IPS-20b (cell line): ENCODE results near the gene DDX39B.

Experiments
- H3K27ac ChIP-seq: one replicate; pipeline ENCODE4 v1.5.1; 2013; ENCODE audit warnings: low read length
- H3K27me3 ChIP-seq: 2 replicates; pipeline ENCODE4 v1.6.1; 2013; ENCODE audit warnings: mild to moderate bottlenecking, low read length, inconsistent platforms; ENCODE audit not compliant: insufficient read depth
- H3K36me3 ChIP-seq: 2 replicates; pipeline ENCODE4 v1.6.1; 2013; ENCODE audit warnings: low read depth, mild to moderate bottlenecking, inconsistent platforms, low read length, moderate library complexity; ENCODE audit not compliant: insufficient read depth
- H3K4me1 ChIP-seq: 2 replicates; pipeline ENCODE4 v1.6.1; 2013; ENCODE audit warnings: mild to moderate bottlenecking, control low read depth, inconsistent platforms, low read length, moderate library complexity; ENCODE audit not compliant: insufficient read depth
- H3K4me3 ChIP-seq: 2 replicates; pipeline ENCODE4 v1.5.1; 2013; ENCODE audit warnings: mild to moderate bottlenecking, low read length, inconsistent platforms
- H3K9ac ChIP-seq: 2 replicates; pipeline ENCODE4 v1.6.1; 2013; ENCODE audit warnings: low read depth, mild to moderate bottlenecking, inconsistent platforms, low read length, moderate library complexity
- H3K9me3 ChIP-seq: 2 replicates; pipeline ENCODE4 v1.6.1; 2013; ENCODE audit warnings: mild to moderate bottlenecking, low read depth, low read length, inconsistent platforms; ENCODE audit not compliant: insufficient read depth

The DDX39B gene

DNA sequence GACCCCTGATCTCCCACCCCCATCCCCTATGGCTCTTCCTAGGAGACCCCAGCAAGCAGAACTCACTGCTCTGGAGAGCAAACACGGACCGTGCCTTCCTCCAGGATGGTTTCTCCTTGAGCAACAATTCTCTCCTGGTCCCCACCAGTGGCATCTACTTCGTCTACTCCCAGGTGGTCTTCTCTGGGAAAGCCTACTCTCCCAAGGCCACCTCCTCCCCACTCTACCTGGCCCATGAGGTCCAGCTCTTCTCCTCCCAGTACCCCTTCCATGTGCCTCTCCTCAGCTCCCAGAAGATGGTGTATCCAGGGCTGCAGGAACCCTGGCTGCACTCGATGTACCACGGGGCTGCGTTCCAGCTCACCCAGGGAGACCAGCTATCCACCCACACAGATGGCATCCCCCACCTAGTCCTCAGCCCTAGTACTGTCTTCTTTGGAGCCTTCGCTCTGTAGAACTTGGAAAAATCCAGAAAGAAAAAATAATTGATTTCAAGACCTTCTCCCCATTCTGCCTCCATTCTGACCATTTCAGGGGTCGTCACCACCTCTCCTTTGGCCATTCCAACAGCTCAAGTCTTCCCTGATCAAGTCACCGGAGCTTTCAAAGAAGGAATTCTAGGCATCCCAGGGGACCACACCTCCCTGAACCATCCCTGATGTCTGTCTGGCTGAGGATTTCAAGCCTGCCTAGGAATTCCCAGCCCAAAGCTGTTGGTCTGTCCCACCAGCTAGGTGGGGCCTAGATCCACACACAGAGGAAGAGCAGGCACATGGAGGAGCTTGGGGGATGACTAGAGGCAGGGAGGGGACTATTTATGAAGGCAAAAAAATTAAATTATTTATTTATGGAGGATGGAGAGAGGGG is 31.7 kb upstream of the DDX39B start:
- Histone ChIP-seq H3K4me1 (no peaks in the 10 kb centered on the region; the same call in 1 of the 2 replicates), H3K36me3 (no peaks in the 10 kb centered on the region), H3K9me3 (no peaks in the 10 kb centered on the region), H3K27ac (no peak overlapping the region), H3K27me3 (peaks cover 6% of the 10 kb centered on the region; the same call in 1 of the 2 replicates), H3K9ac (no peak overlapping the region), H3K4me3 (no peak overlapping the region)

DNA sequence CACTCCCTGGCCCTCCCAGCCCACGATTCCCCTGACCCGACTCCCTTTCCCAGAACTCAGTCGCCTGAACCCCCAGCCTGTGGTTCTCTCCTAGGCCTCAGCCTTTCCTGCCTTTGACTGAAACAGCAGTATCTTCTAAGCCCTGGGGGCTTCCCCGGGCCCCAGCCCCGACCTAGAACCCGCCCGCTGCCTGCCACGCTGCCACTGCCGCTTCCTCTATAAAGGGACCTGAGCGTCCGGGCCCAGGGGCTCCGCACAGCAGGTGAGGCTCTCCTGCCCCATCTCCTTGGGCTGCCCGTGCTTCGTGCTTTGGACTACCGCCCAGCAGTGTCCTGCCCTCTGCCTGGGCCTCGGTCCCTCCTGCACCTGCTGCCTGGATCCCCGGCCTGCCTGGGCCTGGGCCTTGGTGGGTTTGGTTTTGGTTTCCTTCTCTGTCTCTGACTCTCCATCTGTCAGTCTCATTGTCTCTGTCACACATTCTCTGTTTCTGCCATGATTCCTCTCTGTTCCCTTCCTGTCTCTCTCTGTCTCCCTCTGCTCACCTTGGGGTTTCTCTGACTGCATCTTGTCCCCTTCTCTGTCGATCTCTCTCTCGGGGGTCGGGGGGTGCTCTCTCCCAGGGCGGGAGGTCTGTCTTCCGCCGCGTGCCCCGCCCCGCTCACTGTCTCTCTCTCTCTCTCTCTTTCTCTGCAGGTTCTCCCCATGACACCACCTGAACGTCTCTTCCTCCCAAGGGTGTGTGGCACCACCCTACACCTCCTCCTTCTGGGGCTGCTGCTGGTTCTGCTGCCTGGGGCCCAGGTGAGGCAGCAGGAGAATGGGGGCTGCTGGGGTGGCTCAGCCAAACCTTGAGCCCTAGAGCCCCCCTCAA is 30.5 kb upstream of the DDX39B start, which contains the start of gene LTA:
Gene LTA (plus strand): TSS at position 249 of the 871 bp plus-strand sequence. CDS start 454 bp downstream, at position 703.
- H3K36me3 ChIP-seq: no peaks in the 10 kb centered on the region
- H3K4me3 ChIP-seq: no peak within 1 kb of the TSS
- peaks cover 6% of the 10 kb centered on the region; the same call in 1 of the 2 replicates for H3K27me3 ChIP-seq
- no peaks in the 10 kb centered on the region for H3K9me3 ChIP-seq
- no peak within 1 kb of the TSS for H3K27ac ChIP-seq
- no peak within 1 kb of the TSS for H3K9ac ChIP-seq
- H3K4me1 ChIP-seq: no peaks in the 10 kb centered on the region

DNA sequence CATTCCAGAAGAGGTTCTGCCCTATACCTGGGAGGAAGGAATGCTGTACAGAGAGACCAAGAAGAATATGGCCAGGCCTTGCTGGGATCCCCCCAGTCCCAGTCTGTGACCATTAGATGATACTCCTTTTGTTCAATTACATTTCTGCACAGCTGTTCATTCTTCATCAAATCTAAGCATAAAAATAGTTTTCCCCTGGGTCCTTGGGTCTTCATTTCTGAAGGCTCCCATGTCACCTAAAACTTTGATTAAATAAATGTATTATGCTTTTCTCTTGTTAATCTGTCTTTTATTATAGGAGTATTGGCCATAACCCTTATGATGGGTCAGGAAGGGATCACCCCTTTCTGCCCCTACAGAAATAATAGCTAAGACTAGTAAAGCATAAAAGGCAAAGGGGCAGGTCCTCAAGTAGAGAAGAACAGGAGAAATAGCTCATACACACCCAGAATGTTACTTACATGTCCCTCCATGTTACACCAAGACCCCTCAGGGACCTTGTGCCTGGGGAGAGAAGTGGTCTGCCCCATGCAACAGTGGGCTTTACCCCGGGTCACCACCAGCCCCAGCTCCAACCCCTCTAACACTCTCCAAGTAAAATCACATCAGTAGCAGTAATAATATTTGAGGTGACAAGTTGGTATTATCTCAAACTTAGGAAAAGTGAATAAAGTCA is 28.2 kb upstream of the DDX39B start:
- H3K4me1 ChIP-seq: no peaks in the 10 kb centered on the region
- no peaks in the 10 kb centered on the region for H3K9me3 ChIP-seq
- no peaks in the 10 kb centered on the region for H3K36me3 ChIP-seq
- H3K4me3 ChIP-seq: no peak overlapping the region
- no peak overlapping the region for H3K27ac ChIP-seq
- no peak overlapping the region for H3K9ac ChIP-seq
- H3K27me3 ChIP-seq: no peaks in the 10 kb centered on the region

DNA sequence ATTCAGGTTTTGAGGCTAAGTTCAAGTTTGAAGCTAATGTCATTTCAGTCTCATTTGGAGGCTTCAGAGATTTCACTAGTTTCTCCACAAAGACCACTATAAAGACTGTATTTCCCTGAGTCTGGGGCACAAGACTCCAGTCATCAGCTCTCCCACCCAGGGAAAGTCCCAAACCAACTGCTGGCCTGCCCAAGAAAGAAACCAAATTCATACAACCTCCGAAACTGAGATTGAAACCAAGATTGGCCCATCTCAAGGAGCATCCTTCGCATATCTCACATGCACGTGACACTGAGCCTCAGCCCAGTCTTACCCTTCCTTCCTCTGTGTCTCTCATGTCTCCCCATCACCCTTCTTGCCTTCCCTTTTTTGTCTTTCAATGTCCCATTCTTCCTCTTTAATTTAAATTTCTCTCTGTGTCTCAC is 26.7 kb upstream of the DDX39B start:
- Histone ChIP-seq H3K27ac (no peak overlapping the region), H3K27me3 (no peaks in the 10 kb centered on the region), H3K9ac (no peak overlapping the region), H3K4me1 (no peaks in the 10 kb centered on the region), H3K9me3 (no peaks in the 10 kb centered on the region), H3K36me3 (no peaks in the 10 kb centered on the region), H3K4me3 (no peak overlapping the region)

DNA sequence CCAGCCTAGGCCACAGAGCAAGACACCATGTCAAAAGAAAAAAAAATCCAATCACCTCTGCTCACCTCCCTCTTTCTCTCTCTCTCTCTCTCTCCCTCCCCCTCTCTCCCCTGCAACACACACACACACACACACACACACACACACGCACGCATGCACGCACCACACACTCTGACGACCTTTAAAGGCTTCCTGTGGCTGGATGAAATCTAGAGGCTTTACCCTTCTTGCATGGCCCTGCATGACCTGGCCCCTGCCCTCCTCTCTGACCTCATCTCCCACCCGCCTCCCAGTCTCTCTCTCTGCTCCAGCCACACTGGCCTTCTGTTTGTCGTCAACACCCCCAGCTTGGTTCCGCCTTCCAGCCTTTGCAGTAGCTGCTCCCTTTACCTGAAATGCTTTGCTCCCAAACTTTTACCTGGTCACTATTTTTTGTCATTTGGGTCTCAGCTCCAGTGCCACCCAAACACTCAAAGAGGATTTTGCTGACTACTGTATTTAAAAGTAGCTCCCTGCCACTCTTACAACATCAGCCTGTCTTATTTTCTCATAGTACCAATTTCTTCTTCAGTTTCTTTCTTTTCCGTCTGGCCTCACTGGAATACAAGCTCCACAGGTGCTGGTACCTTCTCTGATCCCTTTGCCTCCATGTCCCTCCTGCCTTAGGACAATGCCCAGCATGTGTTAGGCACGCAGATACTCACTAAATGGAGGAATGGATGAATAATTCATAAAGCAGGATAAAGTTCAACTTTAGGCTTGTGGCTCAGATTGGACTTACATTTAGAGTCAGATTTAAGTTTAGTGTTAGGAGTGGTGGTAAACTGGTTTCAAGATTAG is 25.9 kb upstream of the DDX39B start:
- Histone ChIP-seq H3K4me1 (no peaks in the 10 kb centered on the region), H3K4me3 (no peak overlapping the region), H3K36me3 (no peaks in the 10 kb centered on the region), H3K27me3 (no peaks in the 10 kb centered on the region), H3K9me3 (no peaks in the 10 kb centered on the region), H3K27ac (no peak overlapping the region), H3K9ac (no peak overlapping the region)

DNA sequence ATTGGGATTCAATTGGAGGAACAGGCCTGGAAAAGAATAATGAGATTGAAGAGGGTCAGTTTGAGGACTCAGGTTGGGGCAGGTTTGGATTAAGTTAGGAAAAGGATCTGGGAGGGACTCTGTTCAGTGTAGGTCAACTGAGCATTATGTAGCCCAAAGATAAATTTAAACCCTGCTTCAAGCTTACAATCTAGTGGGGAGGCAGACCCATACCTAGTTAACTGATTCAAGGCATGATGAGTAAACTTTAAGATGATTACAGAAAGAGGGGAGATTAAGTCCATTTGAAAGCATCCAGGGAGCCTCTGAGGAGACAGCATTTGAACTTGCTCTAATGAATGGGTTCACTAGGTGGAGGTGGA is 18.9 kb upstream of the DDX39B start:
- Histone ChIP-seq H3K36me3 (peaks cover 29% of the 10 kb centered on the region), H3K27me3 (no peaks in the 10 kb centered on the region), H3K9ac (no peak overlapping the region), H3K27ac (no peak overlapping the region), H3K4me3 (no peak overlapping the region), H3K9me3 (no peaks in the 10 kb centered on the region), H3K4me1 (peaks cover 6% of the 10 kb centered on the region; the same call in 1 of the 2 replicates)

DNA sequence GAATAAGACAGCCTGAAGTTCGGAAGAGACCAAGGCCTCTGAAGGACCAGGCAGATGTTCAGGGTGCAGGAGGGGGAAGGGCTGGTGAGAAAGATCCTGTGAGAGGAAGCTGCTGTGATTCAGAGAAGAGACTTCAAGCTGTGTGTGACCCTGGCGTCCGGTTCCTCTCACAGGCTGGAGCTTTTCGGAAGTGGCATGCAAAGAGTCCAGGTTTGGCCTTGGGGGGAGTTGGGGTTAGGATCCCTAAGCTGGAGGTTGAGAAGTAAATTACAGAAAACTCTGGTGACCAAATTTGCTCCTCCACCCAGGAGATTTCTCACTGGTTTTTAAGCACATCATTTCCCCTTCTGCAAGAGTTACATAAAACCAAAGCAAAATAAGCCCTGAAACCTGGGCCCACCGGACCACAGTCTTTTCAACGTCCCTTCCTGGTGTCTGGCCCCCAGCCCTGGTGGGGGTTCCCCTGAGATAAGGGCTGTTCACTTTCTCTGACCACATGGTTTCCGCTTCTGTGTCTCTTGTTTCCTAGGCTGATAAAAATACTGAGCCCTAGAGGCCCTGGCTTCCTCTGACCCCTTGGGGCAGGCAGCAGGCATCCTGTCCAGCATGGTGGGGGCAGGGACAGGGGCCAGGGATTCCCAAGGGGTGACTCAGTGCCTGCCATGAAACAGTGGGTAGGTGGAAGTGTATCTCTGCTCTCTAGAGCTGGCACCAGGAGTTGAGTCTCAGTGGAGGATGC is 18.3 kb upstream of the DDX39B start:
- Histone ChIP-seq H3K27ac (no peak overlapping the region), H3K36me3 (peaks cover 29% of the 10 kb centered on the region), H3K4me3 (no peak overlapping the region), H3K9ac (no peak overlapping the region), H3K27me3 (no peaks in the 10 kb centered on the region), H3K4me1 (peaks cover 6% of the 10 kb centered on the region; the same call in 1 of the 2 replicates), H3K9me3 (no peaks in the 10 kb centered on the region)

DNA sequence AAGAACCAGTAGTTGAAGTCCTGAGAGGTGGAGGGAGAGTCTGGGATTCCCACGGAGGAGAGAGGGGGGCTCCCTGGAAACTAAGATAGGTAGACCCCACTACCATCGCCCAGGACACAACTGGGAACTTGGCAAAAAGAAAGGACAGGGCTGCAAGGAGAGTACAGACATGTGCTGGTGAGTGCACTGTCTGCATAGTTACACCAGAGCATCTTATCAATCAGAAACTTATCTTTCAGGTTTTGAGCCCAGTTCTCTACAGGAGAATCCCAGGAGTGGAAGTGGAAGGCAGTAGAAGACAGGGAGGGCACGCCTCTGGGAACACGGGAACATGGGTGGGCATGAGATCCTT is 17.8 kb upstream of the DDX39B start:
- Histone ChIP-seq H3K4me1 (peaks cover 6% of the 10 kb centered on the region; the same call in 1 of the 2 replicates), H3K27ac (no peak overlapping the region), H3K9ac (no peak overlapping the region), H3K4me3 (no peak overlapping the region), H3K9me3 (no peaks in the 10 kb centered on the region), H3K36me3 (peaks cover 33% of the 10 kb centered on the region), H3K27me3 (no peaks in the 10 kb centered on the region)

DNA sequence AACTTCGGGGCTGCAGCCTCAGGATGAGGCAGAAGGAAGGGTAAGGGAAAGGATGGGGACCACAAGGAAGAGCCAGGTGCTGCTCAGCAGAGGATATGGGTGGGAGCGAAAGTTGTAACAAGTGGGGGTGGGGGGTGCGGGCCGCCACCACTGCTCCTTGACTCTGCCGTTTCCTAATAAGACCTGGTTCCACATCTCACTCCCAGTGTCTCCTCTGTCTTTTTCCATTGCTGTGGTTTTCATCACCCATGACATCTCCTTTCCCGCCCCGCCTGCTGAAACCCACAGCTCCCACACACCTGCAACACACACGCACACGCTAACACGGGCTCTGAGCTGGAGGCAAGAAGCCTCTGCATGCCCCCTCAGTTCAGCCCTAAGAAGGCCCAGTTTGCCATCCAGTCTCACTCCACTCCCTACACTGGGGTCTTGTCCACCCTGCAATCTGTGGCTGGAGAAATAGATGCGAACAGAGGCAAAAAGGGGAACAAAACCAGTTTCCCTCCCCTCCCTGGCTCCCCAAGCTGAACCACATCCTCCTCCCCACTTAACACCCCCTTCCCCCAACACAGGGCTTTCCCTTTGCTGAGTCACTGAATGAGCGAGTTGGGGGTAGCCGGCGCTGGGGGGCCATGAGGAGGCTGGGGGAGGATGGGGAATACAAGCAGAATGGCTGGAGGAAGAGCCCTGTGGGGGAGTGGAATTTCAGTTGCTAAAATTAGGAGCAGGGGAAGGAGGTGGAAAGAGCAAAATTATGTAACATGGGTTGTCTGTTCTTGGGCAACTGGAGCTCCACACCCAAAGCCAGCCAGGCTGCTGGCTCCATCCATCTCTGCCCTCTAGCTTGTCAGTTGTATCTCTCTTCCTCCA is 17.1 kb upstream of the DDX39B start:
- no peak overlapping the region for H3K4me3 ChIP-seq
- H3K36me3 ChIP-seq: peaks cover 37% of the 10 kb centered on the region
- no peak overlapping the region for H3K9ac ChIP-seq

DNA sequence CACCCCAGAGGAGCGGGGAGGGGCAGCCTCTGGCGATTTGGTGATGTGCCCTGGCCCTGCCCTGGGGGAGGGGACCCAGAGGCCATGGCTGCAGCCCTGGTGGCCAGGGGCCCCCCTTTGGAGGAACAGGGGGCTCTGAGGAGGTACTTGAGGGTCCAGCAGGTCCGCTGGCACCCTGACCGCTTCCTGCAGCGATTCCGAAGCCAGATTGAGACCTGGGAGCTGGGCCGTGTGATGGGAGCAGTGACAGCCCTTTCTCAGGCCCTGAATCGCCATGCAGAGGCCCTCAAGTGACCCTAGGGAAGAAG is 16.5 kb upstream of the DDX39B start:
- Histone ChIP-seq H3K4me3 (no peak overlapping the region), H3K27ac (no peak overlapping the region), H3K9ac (no peak overlapping the region), H3K4me1 (peaks cover 6% of the 10 kb centered on the region; the same call in 1 of the 2 replicates), H3K9me3 (no peaks in the 10 kb centered on the region), H3K27me3 (no peaks in the 10 kb centered on the region), H3K36me3 (peaks cover 40% of the 10 kb centered on the region)

More for the DNA sequence above, 17.1 kb upstream of the DDX39B start:
- H3K27me3 ChIP-seq: no peaks in the 10 kb centered on the region
- no peak overlapping the region for H3K27ac ChIP-seq
- H3K9me3 ChIP-seq: no peaks in the 10 kb centered on the region
- peaks cover 6% of the 10 kb centered on the region; the same call in 1 of the 2 replicates for H3K4me1 ChIP-seq
